ENCODE data around the gene CDYL2.
A peak's percentile ranks its signal among the peaks of the same experiment; 100 is the strongest.

Gene CDYL2

DNA sequence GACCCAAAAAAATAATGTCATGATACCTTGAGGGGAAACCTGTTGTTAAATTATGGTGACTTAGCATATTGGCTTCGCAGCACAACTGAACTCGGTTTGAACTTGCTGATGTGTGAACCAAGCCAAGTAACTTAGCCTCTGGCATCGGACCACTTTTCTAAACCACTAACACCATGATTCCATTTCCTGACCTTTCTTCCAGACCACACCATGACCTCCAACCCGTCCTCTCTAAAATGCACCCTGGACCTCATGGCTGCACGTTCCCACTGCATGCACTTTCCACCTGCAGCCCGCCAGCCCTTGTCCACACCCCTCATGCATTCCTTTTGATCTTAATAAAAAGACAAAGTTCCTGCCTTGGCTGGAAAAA lies 234.3 kb downstream of the CDYL2 start:
- no peak for DNase-seq (ENCODE audit: extremely low spot score)
- TF ChIP-seq, protein P1, sequence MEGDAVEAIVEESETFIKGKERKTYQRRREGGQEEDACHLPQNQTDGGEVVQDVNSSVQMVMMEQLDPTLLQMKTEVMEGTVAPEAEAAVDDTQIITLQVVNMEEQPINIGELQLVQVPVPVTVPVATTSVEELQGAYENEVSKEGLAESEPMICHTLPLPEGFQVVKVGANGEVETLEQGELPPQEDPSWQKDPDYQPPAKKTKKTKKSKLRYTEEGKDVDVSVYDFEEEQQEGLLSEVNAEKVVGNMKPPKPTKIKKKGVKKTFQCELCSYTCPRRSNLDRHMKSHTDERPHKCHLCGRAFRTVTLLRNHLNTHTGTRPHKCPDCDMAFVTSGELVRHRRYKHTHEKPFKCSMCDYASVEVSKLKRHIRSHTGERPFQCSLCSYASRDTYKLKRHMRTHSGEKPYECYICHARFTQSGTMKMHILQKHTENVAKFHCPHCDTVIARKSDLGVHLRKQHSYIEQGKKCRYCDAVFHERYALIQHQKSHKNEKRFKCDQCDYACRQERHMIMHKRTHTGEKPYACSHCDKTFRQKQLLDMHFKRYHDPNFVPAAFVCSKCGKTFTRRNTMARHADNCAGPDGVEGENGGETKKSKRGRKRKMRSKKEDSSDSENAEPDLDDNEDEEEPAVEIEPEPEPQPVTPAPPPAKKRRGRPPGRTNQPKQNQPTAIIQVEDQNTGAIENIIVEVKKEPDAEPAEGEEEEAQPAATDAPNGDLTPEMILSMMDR (IDR thresholded peaks at IDR 0.05; ENCODE audit: control extremely low read depth, extremely low read depth, low read depth, missing control alignments): no peak
- CTCF ChIA-PET: no interaction called here
- POLR2A ChIA-PET: no interaction called here

DNA sequence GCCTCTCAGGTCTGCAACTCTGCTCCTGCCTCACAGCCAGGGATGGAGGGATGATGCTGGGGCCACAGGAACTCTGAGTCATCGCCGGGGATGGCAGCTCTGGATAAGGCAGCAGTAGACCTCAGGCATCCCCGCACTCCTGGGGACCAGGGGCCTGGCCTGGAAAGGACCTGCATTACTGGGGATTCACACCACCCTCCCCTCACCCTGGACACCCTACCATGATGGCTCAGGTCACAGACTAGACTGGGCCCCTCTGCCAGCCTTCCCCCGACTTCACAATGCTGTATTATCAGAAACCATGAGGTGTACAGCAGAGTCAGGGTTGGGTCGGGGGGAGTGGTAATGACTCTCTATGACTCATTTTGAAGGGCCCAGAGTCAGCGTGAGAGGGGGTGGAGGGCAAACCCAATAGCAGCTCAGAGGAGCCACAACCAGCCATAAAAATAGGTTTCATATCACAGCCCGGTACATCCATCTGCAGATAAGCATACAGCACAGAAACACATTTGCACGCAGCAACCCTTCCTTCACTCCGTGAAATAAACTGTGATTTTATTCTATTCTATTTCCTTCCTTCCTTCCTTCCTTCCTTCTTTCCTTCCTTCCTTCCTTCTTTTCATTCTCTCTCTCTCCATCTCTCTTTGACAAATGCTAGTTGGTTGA lies 234.8 kb downstream of the CDYL2 start:
- DNase-seq (ENCODE audit: extremely low spot score): peak; percentile 60
- ChIA-PET CTCF (interaction anchor here (1.0 kb wide), 1 partner anchor 13 kb away, joined by 3 read pairs; no protein-coding TSS in a partner anchor), POLR2A (no interaction called here)
- TF ChIP-seq, protein P1 (IDR thresholded peaks at IDR 0.05; ENCODE audit: control extremely low read depth, extremely low read depth, low read depth, missing control alignments): no peak

DNA sequence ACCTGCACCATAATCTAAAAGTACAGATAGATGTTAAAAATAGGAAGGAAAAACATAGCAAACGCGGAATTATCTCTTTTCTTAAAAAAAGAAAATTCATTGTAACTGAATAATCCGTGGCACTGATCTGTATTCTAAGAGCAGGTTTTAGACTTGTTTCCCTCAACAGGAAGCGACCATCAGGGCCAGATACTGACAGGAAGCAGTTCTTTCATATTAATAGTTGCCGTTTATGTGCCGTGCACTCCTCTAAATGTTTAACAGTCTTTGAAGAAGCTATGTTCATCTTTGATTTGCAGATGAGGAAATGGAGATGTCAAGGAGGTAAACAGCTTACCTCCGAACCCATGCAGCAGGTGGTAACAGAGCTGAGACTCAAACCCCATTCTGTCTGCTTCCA lies 240.0 kb downstream of the CDYL2 start:
- TF ChIP-seq, protein P1 (IDR thresholded peaks at IDR 0.05; ENCODE audit: control extremely low read depth, extremely low read depth, low read depth, missing control alignments): no peak
- DNase-seq (ENCODE audit: extremely low spot score): no peak
- POLR2A ChIA-PET: interaction anchor here (0.5 kb wide), 1 partner anchor 43 kb away, joined by 3 read pairs; no protein-coding TSS in a partner anchor
- CTCF ChIA-PET: interaction anchor here (1.0 to 3.0 kb wide), 6 partner anchors 10 to 261 kb away, joined by 3 to 9 read pairs (median 6); no protein-coding TSS in a partner anchor

DNA sequence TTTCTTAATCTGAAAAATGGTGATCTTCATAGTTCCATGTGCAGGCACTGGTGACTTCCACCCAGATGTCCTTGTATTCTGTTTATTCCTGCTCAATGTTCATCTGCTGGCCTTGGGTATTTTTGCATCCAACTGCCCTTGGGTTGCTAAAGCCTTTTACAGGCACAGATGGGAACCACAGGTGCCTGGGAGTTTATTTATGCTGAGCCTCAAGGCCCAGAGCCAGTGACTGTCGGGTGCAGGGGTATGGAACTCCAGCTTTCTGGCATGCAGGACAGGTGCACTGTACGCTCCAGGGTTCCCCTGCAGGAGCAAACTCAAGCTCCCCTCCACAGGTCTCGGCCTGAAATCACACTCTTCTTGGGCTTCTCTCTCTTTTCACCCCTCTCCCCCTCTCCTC lies 241.3 kb downstream of the CDYL2 start:
- no peak for DNase-seq (ENCODE audit: extremely low spot score)
- ChIA-PET CTCF (interaction anchor here (2.0 to 3.0 kb wide), 3 partner anchors 17 to 262 kb away, joined by 8 to 9 read pairs (median 9); no protein-coding TSS in a partner anchor), POLR2A (no interaction called here)
- TF ChIP-seq, protein P1 (IDR thresholded peaks at IDR 0.05; ENCODE audit: control extremely low read depth, extremely low read depth, low read depth, missing control alignments): no peak

DNA sequence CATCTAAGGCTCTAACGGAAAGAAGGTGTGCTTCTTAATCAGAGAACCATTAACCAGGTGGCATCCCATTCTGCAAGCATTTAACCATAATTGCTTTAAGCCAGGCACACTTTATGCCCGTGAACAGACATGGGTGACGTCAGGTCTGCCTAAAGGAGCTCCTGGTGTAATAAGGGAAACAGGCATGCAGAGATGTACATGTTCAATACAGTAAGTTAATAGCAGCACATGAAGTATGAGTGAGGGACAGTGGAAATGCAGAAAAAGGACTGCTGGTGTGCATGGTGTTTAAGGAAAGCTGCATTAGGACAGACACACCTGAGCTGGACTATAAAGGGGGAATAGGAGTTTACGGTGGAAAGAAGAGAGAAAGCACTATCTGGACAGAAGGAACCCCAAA lies 245.0 kb downstream of the CDYL2 start:
- DNase-seq (ENCODE audit: extremely low spot score): no peak
- POLR2A ChIA-PET: no interaction called here
- CTCF ChIA-PET: interaction anchor here (1.5 to 2.2 kb wide), 3 partner anchors 16 to 32 kb away, joined by 5 to 8 read pairs (median 8); no protein-coding TSS in a partner anchor
- TF ChIP-seq, protein P1 (IDR thresholded peaks at IDR 0.05; ENCODE audit: control extremely low read depth, extremely low read depth, low read depth, missing control alignments): no peak

DNA sequence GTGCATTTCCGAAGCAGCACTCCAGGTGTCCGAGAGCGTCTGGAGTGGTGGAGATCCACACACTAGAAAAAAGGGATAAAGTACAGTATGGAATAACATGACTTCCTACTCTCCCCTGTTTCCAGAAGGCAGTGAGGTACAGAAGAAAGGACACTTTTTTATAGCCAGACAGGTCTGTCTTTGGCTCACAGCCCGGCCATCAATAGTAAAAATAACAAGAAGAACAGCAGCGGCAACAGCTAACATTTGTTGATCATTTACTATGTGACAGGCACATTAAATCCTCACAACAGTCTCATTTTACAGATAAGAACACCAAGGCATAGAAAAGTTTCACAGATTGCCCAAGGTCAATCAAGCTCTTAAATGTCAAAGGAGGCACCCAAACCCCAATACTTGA lies 247.4 kb downstream of the CDYL2 start:
- ChIA-PET CTCF (no interaction called here), POLR2A (no interaction called here)
- DNase-seq (ENCODE audit: extremely low spot score): no peak
- TF ChIP-seq, protein P1 (IDR thresholded peaks at IDR 0.05; ENCODE audit: control extremely low read depth, extremely low read depth, low read depth, missing control alignments): no peak
